IMR-90 (cell line): ENCODE results near the gene CERS6. TPM values are rescaled to one million over a fixed set of nuclear protein-coding genes. Genes with fewer than 3 reads are reported as not detected.

Experiments
- ATAC-seq: fragments of 200-7000 bp; cut with Tn5 transposase; 2 replicates; pipeline ENCODE4 v1.9.1; 2020; ENCODE audit warnings: low read depth, mild to moderate bottlenecking, moderate library complexity
- BruUV-seq: library from RNA; stranded (reverse); fragments of 400-500 nt; replicated peaks from 2 replicates; lab custom pipeline; 2021; lab: Mats Ljungman, UMichigan
- CTCF ChIA-PET: fragments of 300-600 bp; formaldehyde crosslinking; extraction: SDS; loops from one replicate; lab custom pipeline; 2021; ENCODE audit warnings: antibody characterized with exemption; lab: Yijun Ruan, JAX
- POLR2A ChIA-PET: fragments of 300-600 bp; sonication (Branson Sonifier 250); formaldehyde crosslinking; loops from one replicate; lab custom pipeline; 2022; ENCODE audit warnings: antibody characterized with exemption; ENCODE audit not compliant: unreplicated experiment; lab: Charles Lee
- DNase-seq: peaks from one replicate; pipeline ENCODE4 v3.0.0; 2013
- H2AFZ ChIP-seq: replicated peaks from 2 replicates; pipeline ENCODE3; 2013; ENCODE audit warnings: low read length, mild to moderate bottlenecking; ENCODE audit not compliant: poor library complexity
- H2AK5ac ChIP-seq: 2 replicates; pipeline ENCODE4 v1.6.1; 2013; ENCODE audit warnings: low read depth, low read length, inconsistent platforms
- H2AK9ac ChIP-seq: replicated peaks from 2 replicates; pipeline ENCODE3; 2013; ENCODE audit warnings: mild to moderate bottlenecking, low read depth, low read length, moderate library complexity; ENCODE audit not compliant: poor library complexity
- H2BK120ac ChIP-seq: 2 replicates; pipeline ENCODE4 v1.6.1; 2013; ENCODE audit warnings: low read depth, low read length, inconsistent platforms
- H2BK15ac ChIP-seq: 3 replicates; pipeline ENCODE4 v1.6.1; 2013; ENCODE audit warnings: low read depth, low read length, inconsistent platforms
- H2BK20ac ChIP-seq: 2 replicates; pipeline ENCODE4 v1.6.1; 2013; ENCODE audit warnings: low read depth, mild to moderate bottlenecking, inconsistent platforms, low read length, moderate library complexity
- H2BK5ac ChIP-seq: 2 replicates; pipeline ENCODE4 v1.6.1; 2013; ENCODE audit warnings: mild to moderate bottlenecking, low read depth, low read length, inconsistent platforms; ENCODE audit not compliant: poor library complexity, severe bottlenecking
- H3K14ac ChIP-seq: replicated peaks from 2 replicates; pipeline ENCODE4 v1.6.1; 2013; ENCODE audit warnings: low read depth, low read length, inconsistent platforms
- H3K18ac ChIP-seq: 2 replicates; pipeline ENCODE4 v1.6.1; 2013; ENCODE audit warnings: low read depth, low read length, control low read depth
- H3K23ac ChIP-seq: 2 replicates; pipeline ENCODE4 v1.6.1; 2013; ENCODE audit warnings: low read depth, low read length, inconsistent platforms
- H3K27ac ChIP-seq: 2 replicates; pipeline ENCODE4 v1.5.1; 2013; ENCODE audit warnings: mild to moderate bottlenecking, control low read depth, low read length; ENCODE audit not compliant: insufficient read depth
- H3K27me3 ChIP-seq: 2 replicates; pipeline ENCODE4 v1.6.1; 2013; ENCODE audit warnings: low read length; ENCODE audit not compliant: control insufficient read depth, insufficient read depth
- H3K36me3 ChIP-seq: 2 replicates; pipeline ENCODE4 v1.6.1; 2013; ENCODE audit warnings: low read length, mixed read lengths; ENCODE audit not compliant: control insufficient read depth, insufficient read depth
- H3K4ac ChIP-seq: 2 replicates; pipeline ENCODE4 v1.6.1; 2013; ENCODE audit warnings: low read depth, low read length, inconsistent platforms
- H3K4me1 ChIP-seq: 2 replicates; pipeline ENCODE4 v1.6.1; 2013; ENCODE audit warnings: low read length, mixed read lengths; ENCODE audit not compliant: control insufficient read depth, insufficient read depth
- H3K4me2 ChIP-seq: 2 replicates; pipeline ENCODE4 v1.6.1; 2013; ENCODE audit warnings: low read depth, mild to moderate bottlenecking, control low read depth, low read length, moderate library complexity
- H3K4me3 ChIP-seq: 2 replicates; pipeline ENCODE4 v1.5.1; 2013; ENCODE audit warnings: low read depth, mild to moderate bottlenecking, control low read depth, low read length, moderate library complexity; ENCODE audit not compliant: insufficient read depth
- H3K56ac ChIP-seq: 2 replicates; pipeline ENCODE4 v1.6.1; 2013; ENCODE audit warnings: low read length, inconsistent platforms; ENCODE audit not compliant: insufficient read depth; ENCODE audit errors: extremely low read depth
- H3K79me1 ChIP-seq, 2 experiments: 2 replicates each; pipeline ENCODE4 v1.6.1; 2013; ENCODE audit warnings: low read length in 2 of 2, inconsistent platforms in 1 of 2, low read depth in 1 of 2
- H3K9ac ChIP-seq: 2 replicates; pipeline ENCODE4 v1.6.1; 2013; ENCODE audit warnings: low read depth, low read length, control low read depth
- H3K9me1 ChIP-seq: 2 replicates; pipeline ENCODE4 v1.6.1; 2013; ENCODE audit warnings: low read length, inconsistent platforms; ENCODE audit not compliant: insufficient read depth
- H3K9me3 ChIP-seq: 2 replicates; pipeline ENCODE4 v1.6.1; 2013; ENCODE audit warnings: low read length; ENCODE audit not compliant: control insufficient read depth, insufficient read depth
- H4K20me1 ChIP-seq: 2 replicates; pipeline ENCODE4 v1.6.1; 2013; ENCODE audit warnings: low read length, inconsistent platforms; ENCODE audit not compliant: insufficient read depth
- H4K5ac ChIP-seq: 2 replicates; pipeline ENCODE4 v1.6.1; 2013; ENCODE audit warnings: mild to moderate bottlenecking, low read depth, low read length, control low read depth
- H4K8ac ChIP-seq, 2 experiments: 2 replicates each; pipeline ENCODE4 v1.6.1; 2013; ENCODE audit warnings: low read depth in 2 of 2, low read length in 2 of 2, control low read depth in 1 of 2, inconsistent platforms in 1 of 2
- H4K91ac ChIP-seq: 2 replicates; pipeline ENCODE4 v1.6.1; 2013; ENCODE audit warnings: low read depth, low read length, inconsistent platforms; ENCODE audit not compliant: insufficient read depth
- BHLHE40 ChIP-seq: fragments of 150-350 bp; IDR thresholded peaks from 2 replicates; pipeline ENCODE4 v1.6.1; 2016; ENCODE audit warnings: mild to moderate bottlenecking, low read depth, low read length
- CEBPB ChIP-seq: IDR thresholded peaks from 2 replicates; pipeline ENCODE4 v1.6.1; 2012; ENCODE audit warnings: low read depth, low read length, improper control_type of control experiment
- ELK1 ChIP-seq: fragments of 150-350 bp; IDR thresholded peaks from 2 replicates; pipeline ENCODE4 v1.6.1; 2016; ENCODE audit warnings: low read depth, mild to moderate bottlenecking, low read length, moderate library complexity, borderline replicate concordance
- FOS ChIP-seq: fragments of 150-350 bp; IDR thresholded peaks from 2 replicates; pipeline ENCODE4 v1.6.1; 2016; ENCODE audit warnings: low read depth, low read length
- MAFK ChIP-seq: IDR thresholded peaks from 2 replicates; pipeline ENCODE4 v1.6.1; 2012; ENCODE audit warnings: low read depth, low read length, improper control_type of control experiment
- MAZ ChIP-seq: IDR thresholded peaks from 2 replicates; pipeline ENCODE4 v1.6.1; 2012; ENCODE audit warnings: low read depth, mild to moderate bottlenecking, low read length, improper control_type of control experiment, moderate library complexity, borderline replicate concordance
- MXI1 ChIP-seq: IDR thresholded peaks from 2 replicates; pipeline ENCODE4 v1.6.1; 2012; ENCODE audit warnings: low read depth, mild to moderate bottlenecking, low read length, moderate library complexity, borderline replicate concordance
- NFE2L2 ChIP-seq: fragments of 150-350 bp; IDR thresholded peaks from 2 replicates; pipeline ENCODE4 v1.6.1; 2016; ENCODE audit warnings: low read depth, mild to moderate bottlenecking, low read length
- RAD21 ChIP-seq: IDR thresholded peaks from 2 replicates; pipeline ENCODE4 v1.6.1; 2012; ENCODE audit warnings: low read length, improper control_type of control experiment
- RCOR1 ChIP-seq: IDR thresholded peaks from 2 replicates; pipeline ENCODE4 v1.6.1; 2012; ENCODE audit warnings: mild to moderate bottlenecking, low read length, improper control_type of control experiment; ENCODE audit not compliant: insufficient replicate concordance
- RFX5 ChIP-seq: IDR thresholded peaks from 2 replicates; pipeline ENCODE4 v1.8.0; 2012; ENCODE audit warnings: low read depth, mild to moderate bottlenecking, low read length, moderate library complexity
- SMC3 ChIP-seq: fragments of 150-350 bp; IDR thresholded peaks from 2 replicates; pipeline ENCODE4 v1.6.1; 2016; ENCODE audit warnings: low read depth, mild to moderate bottlenecking, antibody characterized with exemption, low read length, moderate library complexity
- WGBS, 2 experiments: methylation state at CpG; one replicate each; pipeline versions ENCODE4 v1.1.5 to v1.1.7; 2013; ENCODE audit warnings: missing lambda C conversion rate in 2 of 2; ENCODE audit not compliant: insufficient read length in 1 of 2; ENCODE audit errors: extremely low coverage in 2 of 2; 5-methylcytosine and 5-hydroxymethylcytosine counted together
- dilution Hi-C: fragments of 300-500 bp; cut with HindIII; formaldehyde crosslinking; loops from one replicate; pipeline ENCODE4 v1.14.3; 2018; ENCODE audit warnings: low sequenced_read_pairs; ENCODE audit not compliant: unreplicated experiment
- in situ Hi-C: fragments of 300-500 bp; cut with MboI; formaldehyde crosslinking; loops from 3 replicates; pipeline ENCODE4 v1.14.3; 2019; ENCODE audit warnings: low sequenced_read_pairs, inconsistent platforms, mixed read lengths
- intact Hi-C: fragments of 100-400 bp; cut with micrococcal nuclease; formaldehyde crosslinking; loops from 2 replicates; pipeline ENCODE4 v1.10.0; 2022
- polyA plus RNA-seq, 3 experiments: library from polyadenylated mRNA; depleted of rRNA; stranded (reverse); fragments of >200 nt; gene quantifications; 2 replicates each; pipeline ENCODE4 v1.2.3, GENCODE V29; 2012; ENCODE audit warnings: low replicate concordance in 1 of 3
- total RNA-seq: library from RNA; depleted of rRNA; stranded (reverse); fragments of >200 nt; gene quantifications from 2 replicates; pipeline ENCODE4 v1.2.3, GENCODE V29; 2012
- TF ChIP-seq, protein P1 (sequence below): fragments of 150-350 bp; IDR thresholded peaks from 2 replicates; pipeline ENCODE4 v1.6.1; 2017; ENCODE audit warnings: mild to moderate bottlenecking, antibody characterized with exemption, low read length, low read depth
- TF ChIP-seq, protein P2 (sequence below): conservative IDR thresholded peaks from 2 replicates; pipeline ENCODE4 v1.5.1; 2012; ENCODE audit warnings: mild to moderate bottlenecking, low read depth, low read length, improper control_type of control experiment

The CERS6 gene
- total and polyA plus RNA-seq, 2 of the 4 experiments (the other 2 are of a cell fraction) = 2.1 to 5.7 TPM

- ATAC-seq = no peak
- POLR2A ChIA-PET = no interaction called here
Measured at GRCh38 chr2:168805615-168806014, 349.5 kb downstream of the CERS6 start.

More at GRCh38 chr2:168805615-168806014, 349.5 kb downstream of the CERS6 start:
- BruUV-seq = no TSS peak
- 80% methylated on average over 3 of the region's 7 CpGs; no CpG with 5 or more reads in 1 of the 2 experiments for WGBS, 2 experiments
- CTCF ChIA-PET = no interaction called here
- no peaks in the 10 kb centered on the region for H4K20me1 ChIP-seq
- intact Hi-C loops = no loop called here
- no peak overlapping the region for H2BK15ac ChIP-seq
- no peak overlapping the region for H4K8ac ChIP-seq
- H3K27ac ChIP-seq = no peak overlapping the region
- H2AK5ac ChIP-seq = no peak overlapping the region
- H3K23ac ChIP-seq = no peak overlapping the region
- no peak overlapping the region for H3K14ac ChIP-seq
- dilution Hi-C loops = no loop called here
- H3K4me2 ChIP-seq = no peak overlapping the region
- no peak overlapping the region for H3K4ac ChIP-seq
- no peak overlapping the region for H3K56ac ChIP-seq
- H3K9ac ChIP-seq = no peak overlapping the region
- H3K27me3 ChIP-seq = no peaks in the 10 kb centered on the region; the same call in 1 of the 2 replicates
- H2BK20ac ChIP-seq = no peak overlapping the region
- H3K4me1 ChIP-seq = peaks cover 3% of the 10 kb centered on the region; the same call in 1 of the 2 replicates
- H2BK120ac ChIP-seq = no peak overlapping the region
- TF ChIP-seq RCOR1 (no peak), BHLHE40 (no peak), MXI1 (no peak), MAFK (no peak), RAD21 (no peak), ELK1 (no peak), NFE2L2 (no peak), SMC3 (no peak), RFX5 (no peak), FOS (no peak), CEBPB (no peak), MAZ (no peak)
- TF ChIP-seq, protein P1, sequence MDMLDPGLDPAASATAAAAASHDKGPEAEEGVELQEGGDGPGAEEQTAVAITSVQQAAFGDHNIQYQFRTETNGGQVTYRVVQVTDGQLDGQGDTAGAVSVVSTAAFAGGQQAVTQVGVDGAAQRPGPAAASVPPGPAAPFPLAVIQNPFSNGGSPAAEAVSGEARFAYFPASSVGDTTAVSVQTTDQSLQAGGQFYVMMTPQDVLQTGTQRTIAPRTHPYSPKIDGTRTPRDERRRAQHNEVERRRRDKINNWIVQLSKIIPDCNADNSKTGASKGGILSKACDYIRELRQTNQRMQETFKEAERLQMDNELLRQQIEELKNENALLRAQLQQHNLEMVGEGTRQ = no peak
- TF ChIP-seq, protein P2, sequence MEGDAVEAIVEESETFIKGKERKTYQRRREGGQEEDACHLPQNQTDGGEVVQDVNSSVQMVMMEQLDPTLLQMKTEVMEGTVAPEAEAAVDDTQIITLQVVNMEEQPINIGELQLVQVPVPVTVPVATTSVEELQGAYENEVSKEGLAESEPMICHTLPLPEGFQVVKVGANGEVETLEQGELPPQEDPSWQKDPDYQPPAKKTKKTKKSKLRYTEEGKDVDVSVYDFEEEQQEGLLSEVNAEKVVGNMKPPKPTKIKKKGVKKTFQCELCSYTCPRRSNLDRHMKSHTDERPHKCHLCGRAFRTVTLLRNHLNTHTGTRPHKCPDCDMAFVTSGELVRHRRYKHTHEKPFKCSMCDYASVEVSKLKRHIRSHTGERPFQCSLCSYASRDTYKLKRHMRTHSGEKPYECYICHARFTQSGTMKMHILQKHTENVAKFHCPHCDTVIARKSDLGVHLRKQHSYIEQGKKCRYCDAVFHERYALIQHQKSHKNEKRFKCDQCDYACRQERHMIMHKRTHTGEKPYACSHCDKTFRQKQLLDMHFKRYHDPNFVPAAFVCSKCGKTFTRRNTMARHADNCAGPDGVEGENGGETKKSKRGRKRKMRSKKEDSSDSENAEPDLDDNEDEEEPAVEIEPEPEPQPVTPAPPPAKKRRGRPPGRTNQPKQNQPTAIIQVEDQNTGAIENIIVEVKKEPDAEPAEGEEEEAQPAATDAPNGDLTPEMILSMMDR = no peak
- no peak overlapping the region for H3K4me3 ChIP-seq
- no peak overlapping the region for H2BK5ac ChIP-seq
- in situ Hi-C loops = no loop called here
- H4K5ac ChIP-seq = no peak overlapping the region
- no peaks in the 10 kb centered on the region for H3K79me1 ChIP-seq
- no peaks in the 10 kb centered on the region for H3K36me3 ChIP-seq
- H2AK9ac ChIP-seq = no peak overlapping the region
- H3K9me3 ChIP-seq = no peaks in the 10 kb centered on the region
- no peaks in the 10 kb centered on the region for H3K9me1 ChIP-seq
- DNase-seq = no peak
- no peak overlapping the region for H3K18ac ChIP-seq
- no peak overlapping the region for H2AFZ ChIP-seq
- no peak overlapping the region for H4K91ac ChIP-seq
